ENCODE data around the gene DRC1.
"Not testable (repeated sequence)": the region's sequence is repeated elsewhere in the genome, so short reads cannot be mapped to it uniquely, and the experiment has no call there.

Gene DRC1

DNA sequence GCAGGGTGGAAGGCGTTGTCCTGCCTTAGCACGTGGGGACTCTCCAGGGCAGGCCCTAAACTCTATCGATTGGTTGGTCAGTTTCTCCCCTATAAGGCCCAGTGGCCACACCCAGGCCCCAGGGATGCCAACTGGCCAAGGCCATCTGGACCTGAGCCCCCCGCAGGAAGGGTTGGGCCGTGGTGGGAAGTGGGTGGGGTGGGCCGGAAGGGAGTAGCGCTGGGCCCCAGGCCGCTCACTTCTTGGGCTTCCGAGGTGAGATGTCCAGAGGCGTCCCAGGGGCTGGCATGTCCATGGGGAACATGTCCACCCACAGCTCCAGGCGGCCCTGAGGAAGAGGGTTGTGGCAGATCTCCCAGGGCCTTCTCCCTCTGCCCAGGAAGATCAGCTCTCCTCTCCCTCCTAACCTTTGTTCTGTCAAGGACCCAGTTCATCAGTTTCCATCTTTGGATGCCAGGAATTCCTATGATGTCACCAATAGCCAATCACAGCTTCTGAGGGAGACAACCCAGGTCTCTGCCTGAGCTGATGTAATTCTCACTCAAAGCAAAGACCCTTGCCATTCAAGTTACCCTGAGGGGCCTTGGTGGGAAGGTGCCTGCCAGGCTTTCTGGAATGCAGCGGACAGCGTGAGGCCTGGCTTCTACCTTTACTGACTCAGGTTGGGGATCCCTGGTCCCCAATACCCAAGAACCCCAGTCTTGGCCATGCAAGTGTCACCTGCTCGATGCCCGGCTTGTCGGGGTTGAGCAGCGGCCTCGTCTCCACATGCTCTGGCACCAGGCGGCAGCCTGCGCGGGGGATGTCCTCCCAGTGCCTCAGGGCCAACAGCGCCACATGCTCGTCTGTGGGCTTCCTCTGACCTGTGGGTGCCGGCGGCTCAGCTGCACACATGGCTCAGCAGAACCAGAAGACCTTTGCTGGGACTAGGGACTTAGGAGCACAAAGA lies 61.8 kb downstream of the DRC1 start:
- DNase-seq (ENCODE audit: low read depth): no peak

DNA sequence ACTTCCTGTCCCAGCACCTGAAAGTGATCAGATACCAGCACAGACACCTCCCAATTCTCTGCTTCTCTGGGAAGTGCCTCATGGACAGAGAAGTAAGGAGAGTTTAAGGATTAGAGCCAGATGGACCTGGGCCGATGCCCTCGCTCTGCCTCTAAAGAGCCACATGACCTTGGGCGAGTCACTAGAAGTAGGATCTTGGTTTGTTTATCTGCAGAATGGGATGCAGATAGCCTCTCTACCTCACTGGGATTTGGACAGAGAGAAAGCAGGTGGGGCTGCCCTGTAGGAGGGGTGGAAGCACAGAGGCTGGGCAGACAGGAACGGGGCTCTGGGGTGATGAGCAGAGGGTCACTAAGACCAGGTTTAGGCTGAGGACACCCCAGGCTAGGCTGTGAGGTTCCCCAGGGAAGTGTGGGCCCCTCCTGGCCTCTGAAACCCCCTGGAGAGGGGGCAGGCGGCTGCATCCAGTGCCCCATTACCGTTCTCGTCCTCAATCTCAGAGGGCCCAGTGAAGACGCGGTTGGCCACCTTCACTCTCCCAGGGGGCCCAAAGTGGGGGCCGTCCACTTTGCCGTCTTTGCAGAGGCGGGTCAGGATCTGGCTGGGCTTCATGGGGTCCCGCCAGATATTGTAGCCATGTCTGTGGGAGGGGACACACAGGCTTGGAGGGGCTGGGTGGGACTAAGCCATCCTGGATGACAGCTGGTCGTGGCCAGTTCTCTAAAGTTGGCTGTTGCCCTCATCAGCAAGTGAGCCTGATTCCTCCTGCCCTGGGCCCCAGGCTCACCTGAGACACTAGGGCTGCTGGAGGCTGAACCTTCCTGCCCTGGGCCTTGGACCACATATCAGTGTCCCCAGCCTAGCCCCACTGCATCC lies 62.9 kb downstream of the DRC1 start:
- no peak for DNase-seq (ENCODE audit: low read depth)

DNA sequence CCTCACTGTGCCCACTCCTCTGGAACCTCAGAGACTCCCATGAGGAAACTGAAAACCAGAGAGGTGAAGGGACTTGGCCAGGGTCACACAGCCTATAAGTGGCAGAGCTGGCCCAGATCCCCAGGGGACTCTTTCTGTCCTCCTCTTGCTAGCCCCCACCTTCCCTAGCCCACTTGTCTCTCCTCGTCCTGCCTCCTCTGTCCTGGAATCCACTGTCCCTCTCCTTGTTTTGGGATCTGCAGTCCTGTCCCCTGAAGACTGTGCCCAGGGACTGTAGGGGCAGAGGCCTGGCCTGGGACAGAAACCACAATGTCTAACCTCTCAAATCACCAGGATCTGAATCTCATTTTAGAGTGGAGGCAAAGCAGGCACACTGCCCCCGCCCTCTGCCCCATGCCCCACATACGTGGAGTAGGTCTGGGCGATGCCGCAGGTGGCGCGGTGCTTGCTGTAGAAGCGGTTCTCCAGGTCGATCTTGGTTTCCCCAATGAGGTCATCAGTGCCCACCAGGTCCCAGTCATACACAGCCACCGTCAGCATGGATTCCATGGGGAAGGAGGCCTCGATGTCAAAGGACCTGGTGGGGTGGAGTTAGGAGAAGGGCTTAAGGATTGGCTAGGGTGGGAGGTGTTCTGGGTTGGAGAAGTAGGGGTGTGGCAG lies 63.7 kb downstream of the DRC1 start:
- DNase-seq (ENCODE audit: low read depth): no peak

DNA sequence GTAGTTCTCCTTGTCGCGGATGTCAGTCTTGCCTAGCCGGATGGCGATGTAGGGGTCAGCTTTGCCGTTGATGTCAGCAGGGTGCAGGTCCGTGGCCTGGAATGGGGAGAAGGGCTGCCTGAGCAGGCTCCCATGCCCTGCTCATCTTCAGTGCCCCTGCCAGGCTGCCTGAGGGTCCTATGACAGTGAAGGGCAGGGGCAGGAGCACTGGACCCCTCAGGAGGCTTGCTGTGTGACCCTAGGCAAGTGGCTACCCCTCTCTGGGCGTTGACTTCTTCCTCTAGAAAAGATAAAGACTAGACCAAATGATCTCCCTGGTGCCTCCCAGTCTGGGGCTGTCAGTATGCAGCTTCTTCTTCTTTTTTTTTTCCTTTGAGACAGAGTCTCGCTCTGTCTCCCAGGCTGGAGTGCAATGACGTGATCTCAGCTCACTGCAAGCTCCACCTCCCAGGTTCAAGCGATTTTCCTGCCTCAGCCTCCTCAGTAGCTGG lies 64.3 kb downstream of the DRC1 start:
- DNase-seq (ENCODE audit: low read depth): no peak

DNA sequence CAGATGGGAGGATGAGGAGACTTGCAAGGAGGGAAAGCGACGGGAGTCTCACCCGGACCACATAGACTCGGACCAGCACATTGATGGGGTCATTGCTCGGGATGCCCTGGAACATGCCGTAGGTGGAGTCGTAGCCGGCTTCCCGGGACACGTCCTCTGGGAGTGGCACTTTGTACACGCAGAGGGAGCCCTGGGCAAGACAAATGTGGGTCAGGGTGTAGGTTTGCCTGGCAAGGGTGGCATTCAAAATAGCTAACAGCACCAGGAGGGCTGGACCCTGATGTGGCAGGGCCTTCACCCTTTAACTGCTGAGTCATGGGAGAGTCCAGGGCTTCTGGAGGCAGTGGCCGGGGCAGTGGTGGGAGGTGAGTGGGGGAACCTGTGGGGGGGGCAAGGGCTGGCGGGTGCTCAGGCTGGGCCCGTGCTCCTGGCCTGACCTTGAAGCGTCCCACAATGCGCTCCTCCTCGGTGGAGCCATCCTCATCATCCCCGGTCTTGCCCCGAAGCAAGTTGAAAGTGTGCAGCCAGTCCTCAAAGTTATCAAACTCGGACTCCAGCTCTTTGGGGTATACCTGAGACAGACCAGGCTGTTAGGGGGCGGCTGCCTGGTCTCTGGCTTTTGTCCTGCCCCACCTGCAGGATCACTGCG lies 65.1 kb downstream of the DRC1 start:
- no peak for DNase-seq (ENCODE audit: low read depth)

DNA sequence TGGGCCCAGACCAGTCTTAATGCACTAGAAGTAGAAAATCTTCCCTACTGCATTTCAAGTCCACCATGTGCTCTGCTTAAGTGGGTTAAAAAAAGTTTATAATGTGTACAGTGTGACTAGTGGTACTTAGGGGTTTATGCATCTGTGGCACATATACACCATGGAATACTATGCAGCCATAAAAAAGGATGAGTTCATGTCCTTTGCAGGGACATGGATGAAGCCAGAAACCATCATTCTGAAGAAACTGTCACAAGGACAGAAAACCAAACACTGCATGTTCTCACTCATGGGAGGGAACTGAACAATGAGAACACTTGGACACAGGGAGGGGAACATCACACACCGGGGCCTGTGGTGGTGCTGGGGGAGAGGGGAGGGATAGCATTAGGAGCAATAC lies 66.8 kb downstream of the DRC1 start:
- not testable (repeated sequence) for DNase-seq (ENCODE audit: low read depth)

DNA sequence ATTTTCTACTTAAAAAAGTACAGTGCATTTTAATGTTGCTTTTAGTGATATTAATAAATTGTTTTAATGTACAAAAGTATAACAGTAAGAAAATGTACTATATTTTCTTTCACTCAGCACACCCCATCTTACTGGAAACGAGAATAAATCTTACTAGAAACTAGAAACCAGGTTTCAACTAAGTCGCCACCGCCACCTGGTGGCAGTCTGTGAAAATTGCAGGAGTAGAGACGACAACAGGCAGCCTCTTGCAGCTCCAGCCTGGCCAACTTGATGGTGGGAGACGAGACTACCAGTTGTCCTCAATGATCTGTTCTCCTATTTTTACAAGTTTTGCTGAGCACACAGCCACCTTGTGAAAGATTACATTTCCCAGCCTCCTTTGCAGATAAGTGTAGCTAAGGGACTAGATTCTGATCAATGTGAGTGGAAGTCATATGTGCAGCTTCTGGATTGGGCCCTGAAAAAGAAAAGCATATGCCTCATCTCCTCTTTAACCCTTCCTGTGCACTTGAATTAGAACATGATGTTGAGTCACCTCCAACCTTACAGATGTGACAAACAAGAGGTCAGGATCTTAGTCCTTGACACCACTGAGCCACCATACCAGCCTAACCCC lies 67.5 kb downstream of the DRC1 start:
- DNase-seq (ENCODE audit: low read depth): peak; percentile 28

DNA sequence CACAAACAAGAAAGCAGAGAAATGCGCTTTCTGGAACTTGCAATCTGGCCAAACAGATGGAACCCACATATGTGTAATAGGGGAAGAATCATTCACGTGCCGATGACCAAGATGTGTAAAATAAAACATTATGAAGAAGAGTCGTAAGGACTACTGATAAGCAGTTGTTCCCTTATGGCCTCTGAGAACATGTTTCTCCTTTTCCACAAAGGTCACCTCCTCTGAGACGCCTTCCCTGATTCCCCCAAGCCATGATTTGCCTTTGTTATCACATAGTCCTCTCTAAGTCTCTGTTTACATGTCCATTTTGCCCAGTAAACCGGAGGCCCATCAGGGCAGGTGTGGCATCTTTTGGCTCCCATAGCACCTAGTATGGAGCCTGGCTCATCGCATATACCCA lies 68.2 kb downstream of the DRC1 start:
- DNase-seq (ENCODE audit: low read depth): no peak

DNA sequence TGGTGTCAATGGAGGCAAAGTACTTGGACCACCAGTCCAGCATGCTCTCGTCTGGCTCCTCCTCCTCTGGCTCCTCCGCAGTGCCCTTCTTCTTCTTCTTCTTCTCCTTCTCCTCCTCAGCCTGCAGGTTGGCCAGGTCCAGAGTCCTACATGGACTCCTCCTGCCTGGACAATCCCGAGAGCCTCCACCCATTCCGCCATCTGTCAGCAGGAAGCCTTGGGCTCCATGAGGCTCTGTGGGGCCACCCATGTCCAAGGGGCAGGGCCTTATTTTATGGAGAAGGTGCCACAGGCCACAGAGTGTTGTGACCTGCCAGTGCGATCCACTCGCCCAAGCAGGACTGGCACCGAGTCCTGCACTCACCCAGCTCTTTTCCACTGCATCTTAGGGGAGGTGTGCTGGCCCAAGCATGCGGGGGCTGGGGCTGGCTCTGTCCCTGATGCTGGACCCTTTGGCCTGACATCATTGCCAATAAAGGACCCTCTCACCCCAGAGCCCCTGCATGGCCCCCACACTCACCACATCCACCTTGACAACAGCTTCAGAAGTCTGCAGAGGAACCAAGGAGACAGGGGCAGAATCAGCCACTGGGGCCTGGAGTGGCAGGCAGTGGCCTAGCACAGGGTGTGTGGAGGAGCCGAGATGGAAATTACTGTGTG lies 69.0 kb downstream of the DRC1 start:
- no peak for DNase-seq (ENCODE audit: low read depth)

DNA sequence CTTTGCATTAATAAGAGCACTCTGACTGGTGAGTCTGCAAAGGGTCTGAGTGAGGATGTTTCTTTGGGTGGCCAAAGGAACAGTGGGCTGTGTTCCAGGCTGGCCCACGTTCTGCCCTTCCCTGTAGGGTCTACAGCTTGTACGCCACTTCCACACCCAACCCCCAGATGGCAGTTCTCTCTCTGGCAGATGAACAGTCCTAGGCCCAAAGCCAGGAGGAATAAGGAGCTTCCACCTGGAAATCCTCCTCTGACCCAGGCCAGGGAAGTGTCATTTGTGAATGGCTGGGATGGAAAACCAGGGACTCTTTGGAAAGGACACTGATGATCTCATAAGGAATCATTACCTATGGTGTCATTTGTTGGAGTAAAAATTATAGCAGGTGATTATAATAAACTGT lies 69.6 kb downstream of the DRC1 start:
- no peak for DNase-seq (ENCODE audit: low read depth)

DNA sequence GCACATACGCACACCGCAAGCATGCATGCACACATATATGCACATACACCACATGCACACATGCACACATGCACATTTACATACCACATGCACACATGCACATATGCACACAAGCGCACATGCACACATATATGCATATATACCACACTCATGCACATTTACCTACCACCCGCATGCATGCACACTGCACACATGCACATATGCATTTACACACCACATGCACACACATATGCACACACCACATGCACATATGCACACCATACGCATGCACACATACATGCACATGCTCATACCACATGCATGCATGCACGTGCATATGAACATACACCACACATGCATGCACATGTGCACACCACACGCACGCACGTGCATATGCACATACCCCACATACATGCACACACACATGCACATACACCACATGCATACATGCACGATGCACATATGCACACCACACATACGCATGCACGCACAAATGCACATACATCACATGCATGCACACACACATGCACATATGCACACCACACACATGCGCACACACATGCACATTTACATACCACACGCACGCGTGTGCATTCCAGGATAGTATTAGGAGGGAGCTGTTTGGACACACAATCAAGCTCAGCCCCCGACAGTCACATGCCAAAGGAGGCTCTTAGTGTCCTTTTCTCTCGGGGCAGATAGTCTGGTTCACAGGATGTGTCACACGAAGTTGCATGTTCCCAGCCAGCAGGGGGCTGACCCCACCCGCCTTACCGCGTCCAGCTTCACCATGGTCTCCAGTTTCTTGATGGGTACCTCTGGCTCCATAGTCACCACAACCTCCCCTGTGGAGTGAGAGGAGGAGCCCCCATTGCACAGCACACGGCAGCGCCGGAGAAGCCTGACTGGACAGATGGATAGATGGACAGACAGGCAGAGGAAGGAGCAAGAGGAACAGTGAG lies 70.3 kb downstream of the DRC1 start:
- DNase-seq (ENCODE audit: low read depth): no peak

DNA sequence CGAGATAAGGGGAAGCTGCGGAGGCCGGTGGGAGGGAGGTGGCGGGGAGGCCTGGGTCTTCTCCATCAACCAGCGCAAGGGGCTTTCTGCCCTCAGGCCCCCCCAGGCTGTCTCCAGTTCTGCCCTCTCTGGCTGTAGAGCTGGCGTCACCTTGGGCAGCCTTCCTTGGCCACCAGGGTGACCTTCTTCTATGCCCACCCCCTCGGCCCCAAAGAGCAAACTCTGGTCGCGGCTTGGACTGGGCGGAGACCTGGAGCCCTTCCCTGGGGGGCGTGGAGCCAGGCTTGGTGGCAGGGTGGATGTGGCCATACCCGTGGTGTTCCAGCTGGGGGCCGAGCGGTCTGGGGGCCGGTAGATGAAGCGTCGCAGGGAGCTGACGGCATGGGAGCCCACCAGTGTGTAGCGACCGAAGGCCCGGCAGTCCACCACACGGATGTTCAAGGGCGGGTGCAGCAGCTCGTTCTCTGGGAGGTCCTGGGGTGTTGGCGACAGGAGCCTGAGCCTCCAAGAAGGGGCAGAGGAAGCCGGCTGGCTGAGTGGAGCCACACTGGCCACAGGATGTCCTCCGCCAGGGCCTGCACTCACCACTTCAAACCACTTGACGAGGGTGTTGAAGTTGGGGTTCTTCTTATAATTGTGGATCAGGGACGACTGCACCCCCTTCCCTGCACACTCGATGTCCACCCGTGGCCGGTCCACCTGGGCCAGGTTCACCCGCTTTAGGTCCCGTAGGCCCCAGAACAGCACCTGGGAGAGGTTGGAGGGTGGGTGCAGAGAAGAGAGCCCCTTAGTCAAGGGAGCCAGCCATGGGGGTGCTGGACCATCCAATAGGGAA lies 71.3 kb downstream of the DRC1 start:
- no peak for DNase-seq (ENCODE audit: low read depth)

DNA sequence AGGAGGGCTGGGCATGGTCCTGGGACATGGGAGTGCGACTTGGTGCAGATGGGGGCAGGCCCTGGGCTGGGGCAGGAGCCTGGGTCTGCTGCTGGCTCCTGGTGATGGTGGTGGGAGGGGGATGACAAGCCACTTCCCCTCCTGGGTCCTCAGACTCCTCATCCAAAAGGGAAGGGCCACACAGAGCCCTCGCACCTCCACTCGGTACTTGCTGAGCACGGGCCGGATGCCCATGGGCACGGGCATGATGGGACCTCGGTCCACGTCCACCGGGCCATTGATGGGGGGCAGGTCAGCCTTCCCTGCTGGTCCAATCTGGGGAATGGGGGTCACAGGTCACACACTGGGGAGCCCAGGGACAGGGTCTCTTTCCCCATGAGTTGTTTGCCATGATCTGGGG lies 72.1 kb downstream of the DRC1 start:
- DNase-seq (ENCODE audit: low read depth): no peak

DNA sequence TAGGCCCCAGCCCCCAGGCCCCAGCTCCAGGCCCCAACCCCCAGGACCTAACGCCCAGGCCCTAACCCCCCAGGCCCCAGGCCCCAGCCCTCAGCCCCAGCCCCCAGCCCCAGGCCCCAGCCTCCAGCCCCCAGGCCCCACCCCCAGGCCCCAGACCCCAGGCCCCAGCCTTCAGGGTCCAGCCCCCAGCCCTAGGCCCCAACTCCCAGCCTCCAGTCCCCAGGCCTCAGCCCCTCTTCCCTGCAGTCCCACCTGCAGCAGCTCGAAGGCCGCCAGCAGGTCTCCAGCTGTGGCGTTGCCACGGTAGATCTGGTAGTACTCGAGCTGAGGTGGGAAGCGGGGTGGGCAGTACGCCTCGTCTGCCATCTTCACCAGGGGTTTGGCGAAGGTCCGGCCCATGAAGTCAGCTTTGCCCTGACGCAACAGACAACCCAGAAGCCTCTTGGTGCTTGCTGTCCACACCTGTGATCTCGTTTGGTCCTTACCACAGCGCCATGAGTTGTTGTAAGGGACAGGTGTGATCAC lies 72.6 kb downstream of the DRC1 start:
- DNase-seq (ENCODE audit: low read depth): no peak

DNA sequence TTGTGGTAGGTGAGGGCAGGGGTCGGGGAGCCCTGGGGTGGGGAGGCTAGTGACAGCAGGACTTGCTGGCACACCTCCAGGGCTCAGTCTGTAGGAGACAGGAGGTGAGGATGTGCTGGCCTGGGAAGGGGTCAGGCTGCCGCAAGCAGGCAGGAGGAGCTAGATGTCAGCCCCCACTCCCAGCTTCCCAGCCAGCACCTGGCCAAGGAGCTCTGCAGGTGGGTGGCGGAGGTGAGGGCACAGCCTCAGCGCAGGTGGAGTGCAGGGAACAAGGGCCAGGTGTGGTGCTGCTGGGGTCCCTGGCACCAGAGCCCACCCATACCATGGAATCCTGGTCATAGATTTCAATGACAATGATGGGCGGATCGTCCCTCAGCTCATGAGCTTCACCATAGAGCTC lies 73.3 kb downstream of the DRC1 start:
- no peak for DNase-seq (ENCODE audit: low read depth)

DNA sequence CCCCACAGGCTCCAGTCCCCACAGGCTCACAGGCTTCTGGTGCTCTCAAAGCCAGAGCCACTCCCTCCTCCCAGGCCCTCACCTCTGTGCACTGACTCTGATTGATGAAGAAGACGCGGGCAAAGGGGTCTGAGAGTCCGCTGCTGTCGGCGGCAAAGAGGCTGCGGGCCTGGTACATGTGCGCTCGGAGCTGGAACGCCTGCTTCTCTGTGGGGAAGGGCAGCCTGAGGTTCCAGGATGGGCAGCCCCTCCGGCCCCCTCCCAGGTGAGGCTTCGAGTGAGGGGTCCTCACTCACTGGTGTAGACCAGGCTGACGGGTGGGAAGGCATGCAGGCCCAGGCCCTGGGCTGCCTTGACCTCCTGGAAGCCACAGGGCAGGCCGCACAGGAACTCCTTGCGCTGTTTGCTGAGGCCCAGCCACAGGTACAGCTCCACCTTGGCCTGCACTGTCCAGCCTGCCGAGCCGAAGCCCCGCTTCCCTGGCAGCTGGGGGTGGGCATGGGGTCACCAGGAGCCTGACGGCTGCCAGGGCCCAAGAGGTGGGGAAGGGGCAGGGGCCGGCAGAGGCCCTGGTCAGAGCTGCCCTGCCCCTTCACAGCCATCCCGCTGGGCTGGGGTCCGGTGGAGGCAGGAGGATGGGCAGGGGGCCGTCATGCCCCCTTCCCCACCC lies 74.2 kb downstream of the DRC1 start:
- no peak for DNase-seq (ENCODE audit: low read depth)

DNA sequence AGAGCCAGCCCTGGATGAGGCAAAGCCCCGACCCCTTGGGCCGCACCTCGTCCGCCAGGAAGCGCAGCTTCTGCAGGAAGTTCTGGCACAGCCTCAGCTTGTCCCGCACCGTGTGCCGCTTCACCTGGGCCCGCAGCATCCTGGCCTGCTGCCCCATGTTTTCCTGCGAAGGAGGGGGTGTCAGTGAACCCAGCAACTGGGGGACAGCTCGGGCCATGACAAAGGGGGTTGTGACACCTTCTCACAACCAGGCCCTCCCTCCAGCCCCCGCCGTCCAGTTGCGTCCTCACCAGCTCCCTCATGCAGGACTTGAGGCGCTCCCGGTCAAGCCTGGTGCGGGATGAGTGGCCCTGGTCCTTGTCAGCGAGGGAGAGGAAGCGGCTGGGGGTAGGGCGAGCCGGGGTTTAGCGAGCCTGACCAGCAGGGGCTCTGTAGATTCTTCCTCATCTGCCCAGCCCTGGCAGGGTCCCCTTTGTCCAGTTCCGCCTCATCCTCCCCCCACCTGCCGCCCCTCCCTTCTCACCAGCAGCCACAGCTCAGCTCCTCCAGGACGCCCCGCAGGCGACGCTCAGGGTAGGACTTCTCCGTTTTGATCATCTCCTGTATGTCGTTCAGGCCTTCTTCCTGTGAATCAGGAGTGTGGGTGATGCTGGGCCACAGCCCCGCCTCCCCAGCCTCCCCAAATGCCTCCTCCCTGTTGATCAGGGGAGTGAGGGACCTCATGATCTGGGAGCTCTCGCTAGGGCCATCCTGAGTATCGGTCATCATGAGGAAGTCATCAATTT lies 75.6 kb downstream of the DRC1 start:
- DNase-seq (ENCODE audit: low read depth): no peak
